ENCODE data around the gene TMEM186.

GRCh38 chr16:8795818-8796217 lies 1.6 kb downstream of the TMEM186 start:
- TF ChIP-seq TAF1 (IDR thresholded peaks at IDR 0.05; ENCODE audit: borderline replicate concordance, insufficient read depth, low read length) (no peak), REST (IDR thresholded peaks at IDR 0.05; ENCODE audit: insufficient read depth in 1 of 2, low read depth in 2 of 2, low read length in 2 of 2) (no peak), POLR2AphosphoS5 (IDR thresholded peaks at IDR 0.05; ENCODE audit: low read depth, low read length) (no peak), SIN3A (IDR thresholded peaks at IDR 0.05; ENCODE audit: borderline replicate concordance, insufficient read depth, low read length) (no peak), FOXP2 (optimal IDR thresholded peaks at IDR 0.05; ENCODE audit: borderline replicate concordance, extremely low read depth, extremely low read length, insufficient read depth) (no peak)
